HEK293T (cell line): ENCODE results near the gene OXGR1.

Experiments
- CTBP1 ChIP-seq: fragments of 450-650 bp; IDR thresholded peaks from 2 replicates; pipeline ENCODE4 v1.6.1; 2016; ENCODE audit warnings: borderline replicate concordance
- ELF4 ChIP-seq: fragments of 450-650 bp; IDR thresholded peaks from 2 replicates; pipeline ENCODE4 v1.6.1; 2017; ENCODE audit warnings: antibody characterized with exemption
- FOXM1 ChIP-seq: fragments of 450-650 bp; IDR thresholded peaks from 2 replicates; pipeline ENCODE4 v1.6.1; 2017; ENCODE audit warnings: mild to moderate bottlenecking, borderline replicate concordance
- HDGF ChIP-seq: fragments of 450-650 bp; IDR thresholded peaks from 2 replicates; pipeline ENCODE4 v1.6.1; 2017; ENCODE audit warnings: antibody characterized with exemption, borderline replicate concordance
- LEF1 ChIP-seq: fragments of 450-650 bp; IDR thresholded peaks from 2 replicates; pipeline ENCODE4 v1.6.1; 2017; ENCODE audit warnings: mild to moderate bottlenecking, borderline replicate concordance
- SP1 ChIP-seq: fragments of 450-650 bp; IDR thresholded peaks from 2 replicates; pipeline ENCODE4 v1.6.1; 2017
- TARDBP ChIP-seq: fragments of 450-650 bp; IDR thresholded peaks from 2 replicates; pipeline ENCODE4 v1.6.1; 2016

DNA sequence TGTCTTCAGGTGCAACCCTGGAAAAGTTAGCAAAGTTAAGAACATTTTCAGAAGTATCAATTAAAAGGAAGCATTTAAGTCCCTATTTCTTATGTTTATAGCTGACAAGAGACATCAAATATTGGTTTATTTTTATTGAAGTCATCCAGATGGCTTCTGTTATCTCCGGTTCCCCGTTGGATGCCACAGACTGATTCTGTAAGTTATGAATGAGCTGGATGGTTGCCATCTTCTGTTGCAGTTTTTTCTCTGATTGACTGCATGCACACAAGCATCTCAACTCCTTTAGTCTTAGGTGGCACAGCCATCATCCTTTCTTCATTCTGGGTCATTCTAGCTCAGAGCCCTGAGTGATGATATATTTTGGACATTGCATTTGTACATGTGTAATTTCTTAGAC is 10.6 kb upstream of the OXGR1 start:
- TF ChIP-seq ELF4 (no peak), HDGF (no peak), SP1 (no peak), CTBP1 (no peak), TARDBP (no peak), FOXM1 (no peak), LEF1 (no peak)
